Vagina (tissue), 2 donors: ENCODE results near the gene SLC34A1. TPM values are rescaled to one million over a fixed set of nuclear protein-coding genes. Genes with fewer than 3 reads are reported as not detected.

Experiments used
- DNase-seq, 2 donors: peaks; one replicate each; pipeline ENCODE4 v3.0.0-alpha.2; 2017; ENCODE audit errors: extremely low spot score in 2 of 2
- H3K27ac ChIP-seq: fragments of 200-600 bp; sonication (generic); one replicate; pipeline ENCODE4 v1.5.1; 2019
- H3K27me3 ChIP-seq: fragments of 200-600 bp; sonication (generic); one replicate; pipeline ENCODE4 v1.5.1; 2019
- H3K36me3 ChIP-seq, 2 donors: fragments of 200-600 bp; sonication (generic); one replicate each; pipeline ENCODE4 v1.5.1; 2017 to 2019
- H3K4me1 ChIP-seq: fragments of 200-600 bp; sonication (generic); one replicate; pipeline ENCODE4 v1.5.1; 2019
- H3K4me3 ChIP-seq, 2 donors: fragments of 200-600 bp; sonication (generic); 1 replicate in 1 of 2; 2 replicates in 1 of 2; pipeline ENCODE4 v1.5.1; 2016 to 2019
- H3K9me3 ChIP-seq: fragments of 200-600 bp; sonication (generic); one replicate; pipeline ENCODE4 v1.5.1; 2019
- POLR2A ChIP-seq, 2 donors: fragments of 450-650 bp; IDR thresholded peaks; one replicate each; pipeline ENCODE4 v1.6.1; 2017; ENCODE audit warnings: antibody characterized with exemption in 2 of 2, mild to moderate bottlenecking in 2 of 2, moderate library complexity in 2 of 2
- POLR2AphosphoS5 ChIP-seq, 2 donors: sonication (generic); formaldehyde crosslinking; IDR thresholded peaks; one replicate each; pipeline ENCODE4 v1.9.0; 2017; ENCODE audit warnings: antibody characterized with exemption in 2 of 2, mild to moderate bottlenecking in 2 of 2, low read depth in 1 of 2; ENCODE audit not compliant: insufficient read depth in 1 of 2
- intact Hi-C: fragments of 100-400 bp; cut with DNase I; formaldehyde crosslinking; loops from one replicate; pipeline ENCODE4 v1.15.1; 2023
- total RNA-seq: library from RNA; depleted of rRNA; stranded (reverse); fragments of >200 nt; gene quantifications from one replicate; pipeline ENCODE4 v1.2.3, GENCODE V29; 2016
- TF ChIP-seq, protein P1 (sequence below), 3 experiments: fragments of 450-650 bp in 2 of 3; fragments of 200-600 bp in 1 of 3; sonication (generic) in 1 of 3; IDR thresholded peaks; one replicate each; pipeline ENCODE4 v1.5.1; 2017 to 2019; ENCODE audit warnings: antibody characterized with exemption in 3 of 3, mild to moderate bottlenecking in 2 of 3, moderate library complexity in 2 of 3

SLC34A1 gene, protein sequence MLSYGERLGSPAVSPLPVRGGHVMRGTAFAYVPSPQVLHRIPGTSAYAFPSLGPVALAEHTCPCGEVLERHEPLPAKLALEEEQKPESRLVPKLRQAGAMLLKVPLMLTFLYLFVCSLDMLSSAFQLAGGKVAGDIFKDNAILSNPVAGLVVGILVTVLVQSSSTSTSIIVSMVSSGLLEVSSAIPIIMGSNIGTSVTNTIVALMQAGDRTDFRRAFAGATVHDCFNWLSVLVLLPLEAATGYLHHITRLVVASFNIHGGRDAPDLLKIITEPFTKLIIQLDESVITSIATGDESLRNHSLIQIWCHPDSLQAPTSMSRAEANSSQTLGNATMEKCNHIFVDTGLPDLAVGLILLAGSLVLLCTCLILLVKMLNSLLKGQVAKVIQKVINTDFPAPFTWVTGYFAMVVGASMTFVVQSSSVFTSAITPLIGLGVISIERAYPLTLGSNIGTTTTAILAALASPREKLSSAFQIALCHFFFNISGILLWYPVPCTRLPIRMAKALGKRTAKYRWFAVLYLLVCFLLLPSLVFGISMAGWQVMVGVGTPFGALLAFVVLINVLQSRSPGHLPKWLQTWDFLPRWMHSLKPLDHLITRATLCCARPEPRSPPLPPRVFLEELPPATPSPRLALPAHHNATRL
- not detected for total RNA-seq

DNA sequence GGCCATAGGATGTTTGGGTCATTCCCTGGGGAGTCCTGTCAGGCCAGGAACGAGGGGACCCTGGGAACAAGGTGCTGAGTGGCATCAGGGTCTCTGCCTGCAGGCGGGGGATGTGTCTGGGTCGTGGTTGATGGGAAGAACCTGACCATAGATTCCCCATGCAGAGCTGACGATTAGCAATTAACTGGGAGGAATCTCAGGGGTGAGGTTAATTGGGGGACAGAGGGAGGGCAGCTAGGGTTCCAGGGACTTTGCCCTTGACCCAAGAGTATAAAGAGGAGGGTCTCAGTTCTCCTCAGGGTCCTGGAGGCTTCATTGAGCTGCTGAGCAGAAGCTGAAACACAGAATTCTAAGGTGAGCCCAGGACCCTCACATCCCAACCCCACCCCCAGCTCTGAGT is at the start of gene SLC34A1:
Gene SLC34A1 (plus strand): TSS at position 301 of the 400 bp plus-strand sequence. CDS start 1,308 bp downstream, outside the sequence.
- Histone ChIP-seq H3K9me3 (no peaks in the 10 kb centered on the region), H3K27ac (no peak within 1 kb of the TSS), H3K36me3 (no peaks in the 10 kb centered on the region), H3K4me1 (peaks cover 33% of the 10 kb centered on the region), H3K4me3 (no peak within 1 kb of the TSS), H3K27me3 (no peaks in the 10 kb centered on the region)
- no peak for TF ChIP-seq POLR2A (IDR thresholded peaks at IDR 0.05)
- TF ChIP-seq, protein P1, sequence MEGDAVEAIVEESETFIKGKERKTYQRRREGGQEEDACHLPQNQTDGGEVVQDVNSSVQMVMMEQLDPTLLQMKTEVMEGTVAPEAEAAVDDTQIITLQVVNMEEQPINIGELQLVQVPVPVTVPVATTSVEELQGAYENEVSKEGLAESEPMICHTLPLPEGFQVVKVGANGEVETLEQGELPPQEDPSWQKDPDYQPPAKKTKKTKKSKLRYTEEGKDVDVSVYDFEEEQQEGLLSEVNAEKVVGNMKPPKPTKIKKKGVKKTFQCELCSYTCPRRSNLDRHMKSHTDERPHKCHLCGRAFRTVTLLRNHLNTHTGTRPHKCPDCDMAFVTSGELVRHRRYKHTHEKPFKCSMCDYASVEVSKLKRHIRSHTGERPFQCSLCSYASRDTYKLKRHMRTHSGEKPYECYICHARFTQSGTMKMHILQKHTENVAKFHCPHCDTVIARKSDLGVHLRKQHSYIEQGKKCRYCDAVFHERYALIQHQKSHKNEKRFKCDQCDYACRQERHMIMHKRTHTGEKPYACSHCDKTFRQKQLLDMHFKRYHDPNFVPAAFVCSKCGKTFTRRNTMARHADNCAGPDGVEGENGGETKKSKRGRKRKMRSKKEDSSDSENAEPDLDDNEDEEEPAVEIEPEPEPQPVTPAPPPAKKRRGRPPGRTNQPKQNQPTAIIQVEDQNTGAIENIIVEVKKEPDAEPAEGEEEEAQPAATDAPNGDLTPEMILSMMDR (IDR thresholded peaks at IDR 0.05): no peak
- no peak for TF ChIP-seq POLR2AphosphoS5 (IDR thresholded peaks at IDR 0.05; ENCODE audit: insufficient read depth in 1 of 2, low read depth in 1 of 2)
- intact Hi-C loops: no loop called here
- no peak for DNase-seq

DNA sequence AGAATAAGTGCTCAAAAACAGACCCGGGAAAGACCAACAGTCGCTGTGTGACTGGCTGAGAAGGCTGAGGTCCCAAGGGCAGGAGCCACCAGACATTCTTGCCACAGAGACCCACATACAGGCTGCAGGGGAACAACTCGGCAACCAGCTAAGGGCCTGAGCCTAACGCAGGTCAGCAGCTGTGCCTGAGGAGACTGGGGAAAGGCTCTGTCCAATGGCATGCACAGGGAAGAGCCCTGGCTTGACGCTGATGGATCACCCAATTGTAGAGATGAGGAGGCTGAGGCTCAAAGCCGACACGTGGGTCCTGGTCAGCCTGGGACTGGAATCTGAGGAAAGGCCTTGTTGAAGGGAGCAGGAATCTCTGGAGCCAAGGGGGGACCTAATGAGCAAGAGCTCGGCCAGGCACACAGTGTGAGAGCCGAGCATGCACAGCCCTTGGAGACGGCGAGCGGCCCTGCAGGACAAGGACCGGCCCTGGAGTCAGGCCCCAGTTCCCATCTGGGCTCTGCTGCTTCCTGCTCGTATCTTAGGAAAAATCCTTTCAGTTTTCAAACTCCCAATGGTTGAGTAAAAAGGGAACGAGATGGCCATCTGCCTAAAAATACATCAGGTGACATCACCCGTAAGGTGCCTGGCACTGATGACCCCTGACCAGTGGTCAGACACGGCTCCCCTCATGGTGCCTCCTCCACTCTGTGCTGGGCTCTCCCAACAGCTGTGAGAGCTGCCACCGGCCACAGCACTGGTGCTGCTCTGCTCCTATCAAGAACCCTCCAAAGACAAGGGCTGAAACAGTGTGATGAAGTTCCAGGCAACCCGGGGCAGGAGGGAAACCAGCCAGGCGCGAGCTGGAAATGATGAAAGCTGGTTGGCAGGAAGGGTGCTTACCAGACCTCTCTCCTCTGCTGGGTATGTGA is 49.2 kb upstream of the SLC34A1 start:
- H3K36me3 ChIP-seq: peaks cover 6 to 74% of the 10 kb centered on the region in 2 donors
- TF ChIP-seq POLR2A (IDR thresholded peaks at IDR 0.05): no peak
- intact Hi-C loops: no loop called here
- H3K9me3 ChIP-seq: no peaks in the 10 kb centered on the region
- H3K4me3 ChIP-seq: no peak overlapping the region
- no peak overlapping the region for H3K27ac ChIP-seq
- peaks cover 8% of the 10 kb centered on the region for H3K4me1 ChIP-seq
- H3K27me3 ChIP-seq: no peaks in the 10 kb centered on the region
- no peak for DNase-seq

DNA sequence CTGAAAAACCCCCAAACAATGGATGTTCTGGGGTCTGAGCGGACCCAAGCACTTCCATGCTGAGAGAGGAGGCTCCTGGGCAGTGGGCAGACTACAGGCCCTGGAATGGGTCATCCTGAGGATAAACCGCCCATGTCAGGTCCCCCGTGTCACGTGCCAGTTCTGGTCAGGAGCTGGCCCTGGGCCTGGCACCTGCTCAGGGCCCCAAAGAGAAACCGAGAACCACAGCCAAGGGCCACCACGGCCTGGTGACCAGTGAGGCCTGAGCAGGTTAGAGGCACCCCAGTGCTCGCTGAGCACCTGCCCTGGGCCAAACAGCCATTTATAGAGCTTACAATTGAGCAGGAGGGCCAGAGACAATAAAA is 48.6 kb upstream of the SLC34A1 start:
- no peak for DNase-seq
- Histone ChIP-seq H3K4me3 (no peak overlapping the region), H3K9me3 (no peaks in the 10 kb centered on the region), H3K4me1 (peaks cover 8% of the 10 kb centered on the region), H3K27me3 (no peaks in the 10 kb centered on the region), H3K36me3 (peaks cover 6 to 70% of the 10 kb centered on the region in 2 donors), H3K27ac (no peak overlapping the region)
- no peak for TF ChIP-seq POLR2A (IDR thresholded peaks at IDR 0.05)
- no peak for TF ChIP-seq POLR2AphosphoS5 (IDR thresholded peaks at IDR 0.05; ENCODE audit: insufficient read depth in 1 of 2, low read depth in 1 of 2)
- TF ChIP-seq, protein P1 (IDR thresholded peaks at IDR 0.05): no peak
- intact Hi-C loops: no loop called here

DNA sequence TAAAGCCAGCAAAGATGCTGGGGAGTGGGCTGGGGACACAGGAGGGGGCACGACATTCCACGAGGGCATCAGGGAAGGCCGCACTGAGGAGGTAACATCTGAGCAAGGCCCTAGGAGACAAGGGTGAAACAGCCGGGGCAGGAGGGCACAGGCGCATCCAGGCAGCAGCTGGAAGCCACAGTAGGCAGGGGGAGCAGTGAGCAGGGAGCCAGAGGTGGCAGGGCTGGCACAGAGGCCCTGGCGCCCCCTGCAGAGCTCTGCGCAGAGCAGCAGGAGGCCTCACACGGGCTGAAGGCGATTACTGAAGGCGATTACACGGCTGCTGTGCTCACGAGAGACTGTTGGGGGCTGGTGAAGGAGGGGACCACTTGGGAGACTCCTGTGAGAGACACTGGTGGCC is 48.1 kb upstream of the SLC34A1 start:
- no peaks in the 10 kb centered on the region for H3K27me3 ChIP-seq
- no peak for DNase-seq
- H3K4me1 ChIP-seq: peaks cover 8% of the 10 kb centered on the region
- no peak overlapping the region for H3K4me3 ChIP-seq
- intact Hi-C loops: no loop called here
- TF ChIP-seq, protein P1 (IDR thresholded peaks at IDR 0.05): no peak
- TF ChIP-seq POLR2A (IDR thresholded peaks at IDR 0.05): no peak
- TF ChIP-seq POLR2AphosphoS5 (IDR thresholded peaks at IDR 0.05; ENCODE audit: insufficient read depth in 1 of 2, low read depth in 1 of 2): no peak
- H3K9me3 ChIP-seq: no peaks in the 10 kb centered on the region
- no peak overlapping the region for H3K27ac ChIP-seq
- peaks cover 6 to 67% of the 10 kb centered on the region in 2 donors for H3K36me3 ChIP-seq
